ENCODE data around the gene ZSCAN1.

DNA sequence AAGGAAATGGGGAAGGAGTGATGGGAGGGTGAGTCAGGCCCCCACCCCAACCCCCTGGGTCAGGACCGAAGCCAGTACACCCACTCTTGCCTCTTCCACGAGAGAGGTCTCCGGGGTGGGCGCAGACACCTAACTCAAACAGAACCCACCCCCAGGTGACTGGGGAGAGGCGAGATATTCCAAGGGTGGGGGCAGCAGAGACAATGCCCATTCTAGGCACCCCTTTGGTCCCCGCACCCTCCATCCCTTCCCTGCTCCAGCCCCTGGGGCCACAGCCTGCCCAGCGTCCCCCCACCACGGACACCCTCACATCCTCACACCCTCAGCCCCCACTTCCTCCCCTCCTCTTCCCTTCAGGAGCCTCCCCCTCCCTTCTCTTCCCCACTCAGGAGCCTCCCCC, 63.5 kb downstream of the ZSCAN1 start:
- TF ChIP-seq CEBPB (IDR thresholded peaks at IDR 0.05; ENCODE audit: low read depth, low read length): no peak
- TF ChIP-seq POLR2A (IDR thresholded peaks at IDR 0.05; ENCODE audit: low read depth, low read length): no peak
- TF ChIP-seq, protein P1, sequence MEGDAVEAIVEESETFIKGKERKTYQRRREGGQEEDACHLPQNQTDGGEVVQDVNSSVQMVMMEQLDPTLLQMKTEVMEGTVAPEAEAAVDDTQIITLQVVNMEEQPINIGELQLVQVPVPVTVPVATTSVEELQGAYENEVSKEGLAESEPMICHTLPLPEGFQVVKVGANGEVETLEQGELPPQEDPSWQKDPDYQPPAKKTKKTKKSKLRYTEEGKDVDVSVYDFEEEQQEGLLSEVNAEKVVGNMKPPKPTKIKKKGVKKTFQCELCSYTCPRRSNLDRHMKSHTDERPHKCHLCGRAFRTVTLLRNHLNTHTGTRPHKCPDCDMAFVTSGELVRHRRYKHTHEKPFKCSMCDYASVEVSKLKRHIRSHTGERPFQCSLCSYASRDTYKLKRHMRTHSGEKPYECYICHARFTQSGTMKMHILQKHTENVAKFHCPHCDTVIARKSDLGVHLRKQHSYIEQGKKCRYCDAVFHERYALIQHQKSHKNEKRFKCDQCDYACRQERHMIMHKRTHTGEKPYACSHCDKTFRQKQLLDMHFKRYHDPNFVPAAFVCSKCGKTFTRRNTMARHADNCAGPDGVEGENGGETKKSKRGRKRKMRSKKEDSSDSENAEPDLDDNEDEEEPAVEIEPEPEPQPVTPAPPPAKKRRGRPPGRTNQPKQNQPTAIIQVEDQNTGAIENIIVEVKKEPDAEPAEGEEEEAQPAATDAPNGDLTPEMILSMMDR (conservative IDR thresholded peaks at IDR 0.05; ENCODE audit: low read depth, low read length): no peak
- TF ChIP-seq SMC3 (IDR thresholded peaks at IDR 0.05; ENCODE audit: low read depth, low read length): no peak
- TF ChIP-seq, protein P2, sequence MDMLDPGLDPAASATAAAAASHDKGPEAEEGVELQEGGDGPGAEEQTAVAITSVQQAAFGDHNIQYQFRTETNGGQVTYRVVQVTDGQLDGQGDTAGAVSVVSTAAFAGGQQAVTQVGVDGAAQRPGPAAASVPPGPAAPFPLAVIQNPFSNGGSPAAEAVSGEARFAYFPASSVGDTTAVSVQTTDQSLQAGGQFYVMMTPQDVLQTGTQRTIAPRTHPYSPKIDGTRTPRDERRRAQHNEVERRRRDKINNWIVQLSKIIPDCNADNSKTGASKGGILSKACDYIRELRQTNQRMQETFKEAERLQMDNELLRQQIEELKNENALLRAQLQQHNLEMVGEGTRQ (IDR thresholded peaks at IDR 0.05; ENCODE audit: low read depth, low read length): no peak
